Sigmoid colon (tissue), 4 donors: ENCODE data around the gene NOTCH1.

Source experiments
- CTCF ChIP-seq, 4 experiments: fragments of 450-650 bp in 3 of 4; fragments of 200-600 bp in 1 of 4; IDR thresholded peaks; one replicate each; pipeline ENCODE4 v1.5.1; 2016 to 2019; ENCODE audit warnings: antibody characterized with exemption in 4 of 4, mild to moderate bottlenecking in 3 of 4, moderate library complexity in 2 of 4
- EP300 ChIP-seq, 4 donors: sonication (generic); formaldehyde crosslinking; IDR thresholded peaks; one replicate each; pipeline ENCODE4 v1.6.1; 2017; ENCODE audit warnings: antibody characterized with exemption in 4 of 4
- POLR2AphosphoS5 ChIP-seq, 4 donors: sonication (generic); formaldehyde crosslinking; IDR thresholded peaks; one replicate each; pipeline ENCODE4 v1.6.1; 2017; ENCODE audit warnings: antibody characterized with exemption in 4 of 4

- TF ChIP-seq CTCF (IDR thresholded peaks at IDR 0.05) (no peak), POLR2AphosphoS5 (IDR thresholded peaks at IDR 0.05) (no peak), EP300 (IDR thresholded peaks at IDR 0.05) (no peak)
Observed at GRCh38 chr9:136554870-136555269, 9.0 kb upstream of the NOTCH1 start.
